OCI-M2 (cell line): Measurements from ENCODE around the gene PEX14.
"Not testable (repeated sequence)": the region's sequence is repeated elsewhere in the genome, so short reads cannot be mapped to it uniquely, and the experiment has no call there.

ENCODE experiments used
- DNase-seq: peaks from one replicate; lab custom pipeline; 2025; ENCODE audit not compliant: unreplicated experiment; lab: John Stamatoyannopoulos, UW

The PEX14 gene, protein sequence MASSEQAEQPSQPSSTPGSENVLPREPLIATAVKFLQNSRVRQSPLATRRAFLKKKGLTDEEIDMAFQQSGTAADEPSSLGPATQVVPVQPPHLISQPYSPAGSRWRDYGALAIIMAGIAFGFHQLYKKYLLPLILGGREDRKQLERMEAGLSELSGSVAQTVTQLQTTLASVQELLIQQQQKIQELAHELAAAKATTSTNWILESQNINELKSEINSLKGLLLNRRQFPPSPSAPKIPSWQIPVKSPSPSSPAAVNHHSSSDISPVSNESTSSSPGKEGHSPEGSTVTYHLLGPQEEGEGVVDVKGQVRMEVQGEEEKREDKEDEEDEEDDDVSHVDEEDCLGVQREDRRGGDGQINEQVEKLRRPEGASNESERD

DNA sequence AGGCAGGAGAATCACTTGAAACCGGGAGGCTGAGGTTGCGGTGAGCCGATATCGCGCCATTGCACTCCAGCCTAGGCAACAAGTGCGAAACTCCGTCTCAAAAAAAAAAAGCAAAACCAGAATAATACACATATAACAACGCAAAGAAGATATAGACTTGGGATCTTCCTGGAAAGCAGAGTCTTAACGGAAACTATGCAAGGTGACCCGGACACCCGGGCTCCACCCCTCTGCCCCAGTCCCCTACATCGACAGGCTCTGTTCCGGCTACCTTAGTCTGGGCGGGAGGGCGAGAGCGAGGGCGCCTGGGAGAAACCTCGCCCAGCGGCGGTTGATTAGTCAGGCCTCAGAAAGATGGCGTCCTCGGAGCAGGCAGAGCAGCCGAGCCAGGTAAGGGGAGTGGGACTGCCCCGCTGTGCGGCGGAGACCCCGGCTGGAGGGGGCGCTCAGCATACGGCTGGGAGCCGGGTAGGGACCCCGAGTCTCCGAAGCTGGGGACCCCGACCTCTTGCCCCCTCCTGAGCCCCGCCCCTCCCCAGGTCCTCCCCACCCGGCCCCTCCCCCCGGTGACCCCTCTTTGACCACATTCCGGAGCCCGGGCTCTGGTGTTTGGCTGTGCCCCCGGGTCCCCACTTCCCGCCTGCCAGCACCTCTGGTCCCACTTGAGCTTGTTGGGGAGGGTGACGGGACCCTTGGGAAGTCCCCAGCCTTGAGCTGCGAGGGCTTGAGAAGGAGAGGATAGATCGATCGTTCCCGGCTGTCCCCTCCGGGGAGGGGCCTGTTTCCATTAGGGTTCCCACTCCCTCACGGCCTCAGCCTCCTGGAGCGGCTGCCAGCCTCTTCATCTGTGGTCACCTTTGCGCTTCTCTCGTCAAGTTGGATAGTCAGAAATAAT is at the start of gene PEX14:
TSS of gene PEX14 (plus strand) at position 338 of the 895 bp plus-strand sequence. CDS start at position 355, 17 bp downstream.
- peak; percentile 60 for DNase-seq

DNA sequence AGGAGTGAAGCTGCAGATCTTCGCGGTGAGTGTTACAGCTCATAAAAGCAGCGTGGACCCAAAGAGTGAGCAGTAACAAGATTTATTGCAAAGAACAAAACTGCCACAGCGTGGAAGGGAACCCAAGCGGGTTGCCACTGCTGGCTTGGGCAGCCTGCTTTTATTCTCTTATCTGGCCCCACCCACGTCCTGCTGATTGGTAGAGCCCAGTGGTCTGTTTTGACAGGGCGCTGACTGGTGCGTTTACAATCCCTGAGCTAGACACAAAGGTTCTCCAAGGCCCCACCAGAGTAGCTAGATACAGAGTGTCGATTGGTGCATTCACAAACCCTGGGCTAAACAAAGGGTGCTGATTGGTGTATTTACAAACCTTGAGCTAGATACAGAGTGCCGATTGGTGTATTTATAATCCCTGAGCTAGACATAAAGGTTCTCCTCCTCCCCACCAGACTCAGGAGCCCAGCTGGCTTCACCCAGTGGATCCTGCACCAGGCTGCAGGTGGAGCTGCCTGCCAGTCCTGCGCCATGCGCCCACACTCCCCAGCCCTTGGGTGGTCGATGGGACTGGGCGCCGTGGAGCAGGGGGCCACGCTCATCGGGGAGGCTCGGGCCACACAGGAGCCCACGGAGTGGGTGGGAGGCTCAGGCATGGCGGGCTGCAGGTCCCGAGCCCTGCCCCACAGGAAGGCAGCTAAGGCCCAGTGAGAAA is 48.8 kb upstream of the PEX14 start:
- DNase-seq: not testable (repeated sequence)

DNA sequence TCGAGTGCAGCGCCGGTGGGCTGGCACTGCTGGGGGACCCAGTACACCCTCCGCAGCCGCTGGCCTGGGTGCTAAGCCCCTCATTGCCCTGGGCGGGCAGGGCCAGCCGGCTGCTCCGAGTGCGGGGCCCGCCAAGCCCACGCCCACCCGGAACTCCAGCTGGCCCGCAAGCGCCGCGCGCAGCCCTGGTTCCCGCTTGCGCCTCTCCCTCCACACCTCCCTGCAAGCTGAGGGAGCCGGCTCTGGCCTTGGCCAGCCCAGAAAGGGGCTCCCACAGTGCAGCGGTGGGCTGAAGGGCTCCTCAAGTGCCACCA is 48.3 kb upstream of the PEX14 start:
- DNase-seq: not testable (repeated sequence)

- DNase-seq: no peak
Measured at GRCh38 chr1:10428984-10429383, 45.8 kb upstream of the PEX14 start.

GRCh38 chr1:10429868-10430215 is 44.9 kb upstream of the PEX14 start:
- DNase-seq: no peak

- DNase-seq: peak; percentile 46
Measured at GRCh38 chr1:10430216-10431069, 44.3 kb upstream of the PEX14 start, which contains the start of gene CENPS. Gene CENPS, plus strand, starts transcription at chr1:10430433. Its CDS starts 85 bp downstream, at chr1:10430518.

- no peak for DNase-seq
Measured at GRCh38 chr1:10431070-10431730, 43.5 kb upstream of the PEX14 start.

GRCh38 chr1:10432910-10433700 is 41.6 kb upstream of the PEX14 start:
- no peak for DNase-seq

GRCh38 chr1:10433790-10434189 is 41.0 kb upstream of the PEX14 start:
- no peak for DNase-seq

DNA sequence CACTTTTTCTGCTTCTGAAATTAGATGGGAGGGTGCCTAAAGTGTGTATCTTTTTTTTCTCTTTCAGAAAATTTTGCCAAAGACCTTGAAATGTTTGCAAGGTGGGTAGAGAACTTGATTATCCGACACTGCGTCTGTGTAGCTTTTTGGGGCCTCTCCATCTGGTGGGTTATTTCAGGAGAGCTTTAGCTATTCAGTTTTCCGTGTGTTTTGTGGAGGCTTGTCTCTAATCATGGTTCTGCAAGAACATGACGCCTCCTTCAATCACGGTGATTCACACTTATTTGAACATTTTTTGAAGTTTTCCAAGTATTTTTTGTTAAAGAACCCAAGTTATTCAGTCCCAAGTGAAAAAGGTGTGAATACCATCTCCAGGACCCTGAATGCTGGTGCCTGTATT is 40.2 kb upstream of the PEX14 start:
- no peak for DNase-seq

DNA sequence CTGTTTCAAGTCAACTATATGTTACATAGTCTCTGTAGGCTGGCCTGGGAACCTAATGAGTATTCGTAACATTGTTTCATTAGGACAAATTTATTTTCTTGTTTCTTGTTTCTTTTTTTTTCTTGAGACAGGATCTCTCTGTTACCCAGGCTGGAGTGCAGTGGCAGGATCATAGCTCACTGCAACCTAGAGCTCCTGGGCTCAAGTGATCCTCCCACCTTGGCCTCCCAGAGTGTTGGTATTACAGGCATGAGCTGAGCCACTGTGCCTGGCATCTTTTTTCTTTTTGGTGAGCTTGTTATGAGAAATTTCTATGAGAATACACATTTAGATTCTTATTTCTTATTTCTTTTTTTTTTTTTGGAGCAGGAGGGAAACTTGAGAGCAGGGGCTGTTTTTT is 37.7 kb upstream of the PEX14 start:
- no peak for DNase-seq

GRCh38 chr1:10438677-10439163 is 36.0 kb upstream of the PEX14 start:
- DNase-seq: no peak

DNA sequence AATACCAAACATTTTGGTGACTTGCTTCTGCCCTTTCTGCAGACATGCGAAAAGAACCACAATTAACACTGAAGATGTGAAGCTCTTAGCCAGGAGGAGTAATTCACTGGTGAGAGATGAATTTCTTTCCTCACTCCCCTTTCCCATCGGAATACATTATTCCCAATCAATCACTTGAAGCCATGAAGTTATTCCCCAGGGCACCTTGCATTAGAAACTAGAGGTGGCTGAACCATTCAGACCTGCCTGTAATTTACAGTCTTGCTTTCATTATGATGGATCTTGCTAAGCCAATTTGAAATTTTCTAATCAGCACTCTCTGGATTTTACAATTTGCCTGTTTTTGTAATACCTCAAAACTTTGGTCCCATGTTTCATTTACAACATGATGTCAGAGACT is 34.4 kb upstream of the PEX14 start:
- DNase-seq: no peak

GRCh38 chr1:10440794-10441193 is 34.0 kb upstream of the PEX14 start:
- no peak for DNase-seq

GRCh38 chr1:10444248-10444647 is 30.5 kb upstream of the PEX14 start:
- no peak for DNase-seq

GRCh38 chr1:10444795-10445397 is 29.9 kb upstream of the PEX14 start:
- no peak for DNase-seq

GRCh38 chr1:10446790-10447422 is 27.8 kb upstream of the PEX14 start:
- DNase-seq: no peak

DNA sequence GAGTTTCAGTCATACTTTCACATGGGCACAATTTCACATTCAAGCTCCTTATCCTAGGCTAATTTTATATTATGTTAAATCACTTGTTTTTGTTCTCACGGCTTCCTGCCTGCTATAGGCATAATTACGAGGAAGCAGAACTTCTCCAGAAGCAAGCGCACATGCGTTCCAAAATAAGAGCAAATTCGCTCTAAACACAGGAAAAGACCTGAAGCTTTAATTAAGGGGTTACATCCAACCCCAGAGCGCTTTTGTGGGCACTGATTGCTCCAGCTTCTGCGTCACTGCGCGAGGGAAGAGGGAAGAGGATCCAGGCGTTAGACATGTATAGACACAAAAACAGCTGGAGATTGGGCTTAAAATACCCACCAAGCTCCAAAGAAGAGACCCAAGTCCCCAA is 25.0 kb upstream of the PEX14 start, which contains the start of gene CORT:
TSS of gene CORT (plus strand) at position 281 of the 400 bp plus-strand sequence. CDS start 193 bp downstream, outside the sequence.
- no peak for DNase-seq
